GM18868 (cell line): ENCODE measurements around the gene GNPTG.

Experiments
- ATAC-seq: cut with Tn5 transposase; IDR thresholded peaks from one replicate; pipeline ENCODE4 v1.9.1; 2021; ENCODE audit warnings: mild to moderate bottlenecking, moderate library complexity; ENCODE audit not compliant: unreplicated experiment

GNPTG gene

GRCh38 chr16:1346422-1347285 is 5.1 kb upstream of the GNPTG start:
- no peak for ATAC-seq

- no peak for ATAC-seq
These were observed 4.4 kb upstream of the GNPTG start for GRCh38 chr16:1347286-1347855.

GRCh38 chr16:1347962-1348361 is 3.8 kb upstream of the GNPTG start:
- no peak for ATAC-seq

- no peak for ATAC-seq
These were observed 3.3 kb upstream of the GNPTG start for GRCh38 chr16:1348441-1348840.

- no peak for ATAC-seq
These were observed 2.8 kb upstream of the GNPTG start for GRCh38 chr16:1348926-1349325.

- no peak for ATAC-seq
These were observed 2.4 kb upstream of the GNPTG start for GRCh38 chr16:1349351-1349750.

GRCh38 chr16:1349951-1350350 is 1.8 kb upstream of the GNPTG start:
- ATAC-seq: no peak

- ATAC-seq: no peak
These were observed 1.0 kb upstream of the GNPTG start for GRCh38 chr16:1350691-1351090.

- no peak for ATAC-seq
These were observed 533 bp upstream of the GNPTG start for GRCh38 chr16:1351215-1351581.

- no peak for ATAC-seq
These were observed 3.2 kb downstream of the GNPTG start for GRCh38 chr16:1354815-1355540.

- no peak for ATAC-seq
These were observed 3.9 kb downstream of the GNPTG start for GRCh38 chr16:1355591-1355990.

GRCh38 chr16:1356061-1356900 is 4.5 kb downstream of the GNPTG start:
- ATAC-seq: no peak

- ATAC-seq: no peak
These were observed 6.3 kb downstream of the GNPTG start for GRCh38 chr16:1357906-1358566.

- no peak for ATAC-seq
These were observed 10.1 kb downstream of the GNPTG start for GRCh38 chr16:1361685-1362360.

GRCh38 chr16:1362807-1363206 is 11.1 kb downstream of the GNPTG start:
- ATAC-seq: no peak

GRCh38 chr16:1363501-1364041 is 11.8 kb downstream of the GNPTG start:
- ATAC-seq: no peak

- no peak for ATAC-seq
These were observed 12.8 kb downstream of the GNPTG start for GRCh38 chr16:1364510-1364909.

- no peak for ATAC-seq
These were observed 14.5 kb downstream of the GNPTG start for GRCh38 chr16:1366060-1366711.

GRCh38 chr16:1366712-1367299 is 15.1 kb downstream of the GNPTG start:
- no peak for ATAC-seq
